HG02642 (cell line): ENCODE measurements around the gene EVC2.

Source experiments
- ATAC-seq: cut with Tn5 transposase; IDR thresholded peaks from one replicate; pipeline ENCODE4 v1.9.1; 2021; ENCODE audit warnings: mild to moderate bottlenecking; ENCODE audit not compliant: unreplicated experiment, poor library complexity

EVC2 gene, protein sequence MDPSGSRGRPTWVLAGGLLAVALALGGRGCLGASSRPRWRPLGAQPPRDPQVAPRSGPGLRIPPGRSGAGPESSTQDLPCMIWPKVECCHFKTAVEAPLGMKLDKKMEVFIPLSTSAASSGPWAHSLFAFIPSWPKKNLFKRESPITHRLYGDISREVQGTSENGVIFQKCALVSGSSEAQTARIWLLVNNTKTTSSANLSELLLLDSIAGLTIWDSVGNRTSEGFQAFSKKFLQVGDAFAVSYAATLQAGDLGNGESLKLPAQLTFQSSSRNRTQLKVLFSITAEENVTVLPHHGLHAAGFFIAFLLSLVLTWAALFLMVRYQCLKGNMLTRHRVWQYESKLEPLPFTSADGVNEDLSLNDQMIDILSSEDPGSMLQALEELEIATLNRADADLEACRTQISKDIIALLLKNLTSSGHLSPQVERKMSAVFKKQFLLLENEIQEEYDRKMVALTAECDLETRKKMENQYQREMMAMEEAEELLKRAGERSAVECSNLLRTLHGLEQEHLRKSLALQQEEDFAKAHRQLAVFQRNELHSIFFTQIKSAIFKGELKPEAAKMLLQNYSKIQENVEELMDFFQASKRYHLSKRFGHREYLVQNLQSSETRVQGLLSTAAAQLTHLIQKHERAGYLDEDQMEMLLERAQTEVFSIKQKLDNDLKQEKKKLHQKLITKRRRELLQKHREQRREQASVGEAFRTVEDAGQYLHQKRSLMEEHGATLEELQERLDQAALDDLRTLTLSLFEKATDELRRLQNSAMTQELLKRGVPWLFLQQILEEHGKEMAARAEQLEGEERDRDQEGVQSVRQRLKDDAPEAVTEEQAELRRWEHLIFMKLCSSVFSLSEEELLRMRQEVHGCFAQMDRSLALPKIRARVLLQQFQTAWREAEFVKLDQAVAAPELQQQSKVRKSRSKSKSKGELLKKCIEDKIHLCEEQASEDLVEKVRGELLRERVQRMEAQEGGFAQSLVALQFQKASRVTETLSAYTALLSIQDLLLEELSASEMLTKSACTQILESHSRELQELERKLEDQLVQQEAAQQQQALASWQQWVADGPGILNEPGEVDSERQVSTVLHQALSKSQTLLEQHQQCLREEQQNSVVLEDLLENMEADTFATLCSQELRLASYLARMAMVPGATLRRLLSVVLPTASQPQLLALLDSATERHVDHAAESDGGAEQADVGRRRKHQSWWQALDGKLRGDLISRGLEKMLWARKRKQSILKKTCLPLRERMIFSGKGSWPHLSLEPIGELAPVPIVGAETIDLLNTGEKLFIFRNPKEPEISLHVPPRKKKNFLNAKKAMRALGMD

DNA sequence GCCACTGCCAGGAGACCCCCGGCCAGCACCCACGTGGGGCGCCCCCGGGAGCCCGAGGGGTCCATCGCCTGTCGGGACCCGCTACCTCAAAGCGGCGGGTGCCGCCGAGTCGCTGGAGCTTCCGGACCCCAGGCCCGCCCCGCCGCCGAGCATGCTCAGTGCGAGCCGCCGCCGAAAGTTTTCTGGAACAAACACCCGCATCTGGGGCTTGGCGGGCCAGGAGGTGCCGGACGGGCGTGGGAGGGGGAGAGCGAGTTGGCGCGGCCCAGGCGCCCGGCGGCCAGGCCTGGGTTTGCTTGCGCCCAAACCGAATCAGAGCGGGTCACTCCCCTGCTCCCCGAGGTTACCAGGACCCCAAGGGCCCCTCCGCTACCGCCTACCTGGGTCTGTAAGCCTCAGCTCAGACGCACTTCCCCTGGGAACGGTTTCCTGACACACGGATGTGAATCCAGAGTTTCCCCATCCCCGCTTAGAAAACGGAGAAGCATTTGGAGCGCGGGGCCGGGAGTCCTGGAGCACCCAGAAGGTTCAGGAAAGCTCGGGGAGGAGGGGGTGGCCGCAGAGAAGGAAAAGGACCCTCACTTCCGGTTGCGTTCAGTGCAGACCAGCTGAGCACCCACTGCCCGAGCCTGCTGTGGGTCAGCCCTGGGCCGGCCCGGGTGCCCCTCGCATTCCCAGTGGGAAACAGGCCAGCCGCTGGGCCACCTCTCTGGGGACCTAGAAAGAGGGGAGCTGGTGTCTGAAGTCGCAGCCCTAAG lies at the start of gene EVC2:
TSS of gene EVC2 (minus strand) at position 111 of the 758 bp plus-strand sequence. CDS start at position 65, 46 bp downstream.
- peak; percentile 35 for ATAC-seq

DNA sequence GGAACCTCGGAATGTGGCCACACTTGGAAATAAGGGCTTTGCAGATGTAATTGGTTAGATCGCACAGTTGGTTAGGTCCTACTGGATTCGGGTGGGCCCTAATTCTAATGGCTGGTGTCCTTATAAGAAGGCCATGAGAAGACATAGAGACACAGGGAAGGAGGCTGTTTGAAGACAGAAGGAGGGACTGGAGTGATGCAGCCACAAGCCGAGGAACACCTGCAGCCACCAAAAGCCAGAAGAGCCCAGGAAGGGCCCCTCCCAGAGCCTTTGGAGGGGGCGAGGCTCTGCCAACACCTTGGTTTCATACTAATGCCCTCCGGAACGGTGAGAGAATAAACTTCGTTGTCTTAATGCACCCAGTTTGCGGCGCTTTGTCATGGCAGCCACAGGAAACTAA lies 49.6 kb upstream of the EVC2 start:
- ATAC-seq: no peak

DNA sequence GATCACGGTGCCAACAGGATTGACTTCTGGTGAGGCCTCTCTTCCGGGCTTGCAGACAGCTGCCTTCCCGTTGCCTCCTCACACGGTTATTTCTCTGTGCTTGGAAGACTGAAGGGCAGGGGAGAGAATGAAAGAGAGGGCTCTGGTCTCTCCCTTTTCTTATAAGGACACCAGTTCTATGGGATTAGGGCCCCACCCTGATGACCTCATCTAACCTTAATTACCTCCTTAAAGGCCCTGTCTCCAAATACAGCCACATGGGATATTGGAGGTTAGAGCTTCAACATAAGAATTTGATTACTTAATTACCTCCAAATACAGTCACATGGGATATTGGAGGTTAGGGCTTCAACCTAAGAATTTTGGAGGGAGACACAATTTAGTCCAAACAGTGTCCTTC lies 49.2 kb upstream of the EVC2 start:
- no peak for ATAC-seq

DNA sequence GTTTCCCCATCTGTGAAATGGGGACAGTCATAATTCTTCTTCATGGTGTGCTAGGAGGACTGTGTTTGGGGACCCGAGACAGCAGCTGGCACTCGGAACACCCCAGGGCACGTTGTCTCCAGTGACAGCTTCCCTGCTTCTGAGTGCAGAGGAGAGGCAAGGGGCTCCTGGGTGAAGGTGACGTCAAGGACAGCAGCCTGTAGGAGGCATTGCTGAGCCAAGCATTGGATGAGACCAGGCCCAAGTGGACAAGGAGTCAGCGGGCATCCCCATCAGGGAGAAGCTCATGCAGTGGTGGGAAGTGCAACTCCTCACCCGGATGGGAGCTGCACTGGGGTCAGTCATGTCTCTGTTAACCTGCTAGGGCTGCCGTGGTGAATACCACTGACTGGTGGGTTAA lies 48.7 kb upstream of the EVC2 start:
- no peak for ATAC-seq

DNA sequence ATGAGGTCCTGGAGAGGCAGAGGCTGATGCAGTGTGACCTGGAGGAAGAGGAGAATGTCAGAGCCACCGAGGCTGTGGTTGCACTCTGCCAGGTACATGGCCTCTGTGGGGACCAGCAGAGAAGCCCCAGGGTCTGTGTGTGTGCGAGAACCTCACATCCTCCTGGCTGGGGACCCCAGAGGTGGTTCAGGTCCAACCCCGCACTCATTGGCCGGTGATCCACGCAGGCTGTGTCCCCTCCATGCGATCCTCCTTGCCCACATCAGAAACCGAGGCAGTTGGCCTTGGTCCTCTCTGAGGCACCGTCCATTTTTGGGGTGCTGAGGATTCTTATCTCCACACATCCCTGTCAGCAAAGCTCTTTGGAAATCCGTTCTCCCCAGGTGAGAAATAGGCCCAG lies 47.9 kb upstream of the EVC2 start:
- ATAC-seq: no peak

DNA sequence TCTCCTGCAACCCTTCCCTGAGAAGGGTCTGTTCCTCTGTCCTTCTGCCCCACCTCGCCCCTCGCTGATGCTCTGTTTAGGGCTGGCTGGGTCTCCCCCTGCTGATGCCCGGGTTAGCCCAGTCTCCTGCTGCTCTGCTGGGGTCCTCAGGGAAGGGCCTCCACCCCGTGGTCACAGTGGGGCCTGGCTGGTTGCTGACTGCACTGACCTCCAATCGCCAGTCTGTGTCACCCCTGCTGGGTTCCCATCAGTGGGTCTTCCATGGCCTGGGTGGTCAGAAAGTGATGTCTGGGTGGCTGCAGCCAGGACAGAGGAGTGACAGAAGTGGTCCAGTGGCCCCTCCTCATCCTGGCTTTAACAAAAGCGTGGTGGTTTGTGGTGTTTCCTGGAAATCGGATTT lies 47.3 kb upstream of the EVC2 start:
- ATAC-seq: no peak

DNA sequence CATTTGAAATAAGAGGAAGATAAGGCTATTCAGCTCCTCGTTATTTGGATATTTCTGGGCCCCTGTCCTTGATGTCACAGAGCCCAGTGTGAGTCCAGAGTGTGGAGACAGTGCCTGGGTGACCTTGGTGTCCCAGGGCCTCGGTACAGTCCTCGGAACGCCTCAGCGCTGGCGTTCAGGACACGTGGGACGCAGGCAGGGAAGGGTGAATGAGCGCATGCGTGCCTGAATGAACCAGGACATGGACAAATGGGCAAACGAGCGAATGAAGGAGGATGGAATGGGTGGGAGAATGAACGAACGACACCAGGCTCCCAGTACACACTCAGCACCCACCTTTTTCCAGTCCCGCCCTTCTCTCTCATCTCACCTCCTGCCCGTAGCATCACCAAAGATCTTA lies 46.8 kb upstream of the EVC2 start:
- no peak for ATAC-seq

DNA sequence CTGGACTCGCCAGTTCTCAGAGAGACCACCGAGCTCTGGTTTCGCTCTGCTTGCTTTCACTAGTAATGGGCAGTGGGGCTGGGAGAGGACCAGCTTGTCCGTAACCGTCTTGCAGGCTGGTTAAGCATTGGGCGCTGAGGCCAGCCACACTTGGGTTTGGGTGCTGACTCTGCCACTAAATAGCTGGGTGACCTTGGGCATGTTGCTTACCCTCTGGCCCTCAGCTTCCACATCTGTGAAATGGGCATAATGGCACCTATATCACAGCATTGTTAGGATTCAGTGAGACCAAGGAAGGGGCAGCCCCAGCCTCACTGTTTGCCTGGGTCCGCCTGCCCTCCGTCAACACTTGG lies 46.1 kb upstream of the EVC2 start:
- ATAC-seq: no peak

DNA sequence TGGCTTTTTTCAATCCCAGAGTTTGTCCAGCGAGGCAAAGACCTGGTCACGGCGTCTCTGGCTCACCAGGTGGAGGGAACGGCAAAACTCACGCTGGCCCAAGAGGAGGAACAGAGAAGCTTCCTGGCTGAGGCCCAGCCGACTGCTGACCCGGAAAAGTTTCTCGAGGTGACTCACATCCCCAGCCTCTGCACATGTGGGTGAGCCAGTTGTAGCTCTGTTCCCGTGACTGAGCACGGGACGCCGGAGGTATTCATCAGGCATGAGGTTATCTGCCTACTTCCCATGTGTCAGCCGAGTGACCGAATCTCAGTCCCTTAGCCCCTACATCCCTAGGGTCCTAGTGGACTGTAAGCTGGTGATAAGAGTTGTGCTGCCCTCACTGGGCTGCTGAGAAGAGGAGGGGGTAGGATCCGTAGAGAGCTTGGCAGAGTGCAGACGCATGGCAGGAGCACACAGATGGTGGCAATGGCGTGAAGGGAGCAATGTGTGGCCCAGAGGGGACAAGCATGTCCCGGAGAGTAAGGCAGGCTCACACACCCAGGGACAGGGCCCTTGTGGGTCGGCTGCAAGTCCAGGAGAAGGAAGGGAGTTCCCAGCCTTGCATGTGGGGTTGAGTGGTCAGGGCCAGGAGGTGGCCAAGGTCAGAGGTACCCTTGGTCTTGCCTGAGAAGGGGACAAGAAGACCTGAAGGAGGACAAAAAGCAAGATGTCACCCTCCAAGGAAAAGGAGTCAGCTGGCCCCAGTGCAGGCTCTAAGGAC lies 45.6 kb upstream of the EVC2 start:
- ATAC-seq: no peak

DNA sequence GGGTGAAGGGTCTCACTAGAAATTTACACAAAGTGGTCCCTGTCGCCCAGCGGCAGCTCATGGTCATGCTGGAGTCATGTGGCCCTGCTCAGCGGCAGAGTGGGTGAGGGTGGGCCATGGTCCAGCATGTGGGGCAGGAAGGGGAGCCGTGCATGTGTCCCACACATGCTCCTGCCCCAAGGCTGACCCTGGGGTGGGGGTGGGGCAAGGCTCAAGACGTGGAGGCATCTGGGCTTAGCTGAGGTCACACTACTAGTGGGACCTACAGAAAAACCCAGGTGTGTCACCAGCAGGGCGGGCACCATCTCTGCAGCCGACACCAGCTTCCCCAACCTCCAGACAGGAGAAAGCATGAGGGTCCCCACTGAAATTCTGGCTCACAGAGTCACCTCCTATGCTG lies 45.0 kb upstream of the EVC2 start:
- no peak for ATAC-seq

DNA sequence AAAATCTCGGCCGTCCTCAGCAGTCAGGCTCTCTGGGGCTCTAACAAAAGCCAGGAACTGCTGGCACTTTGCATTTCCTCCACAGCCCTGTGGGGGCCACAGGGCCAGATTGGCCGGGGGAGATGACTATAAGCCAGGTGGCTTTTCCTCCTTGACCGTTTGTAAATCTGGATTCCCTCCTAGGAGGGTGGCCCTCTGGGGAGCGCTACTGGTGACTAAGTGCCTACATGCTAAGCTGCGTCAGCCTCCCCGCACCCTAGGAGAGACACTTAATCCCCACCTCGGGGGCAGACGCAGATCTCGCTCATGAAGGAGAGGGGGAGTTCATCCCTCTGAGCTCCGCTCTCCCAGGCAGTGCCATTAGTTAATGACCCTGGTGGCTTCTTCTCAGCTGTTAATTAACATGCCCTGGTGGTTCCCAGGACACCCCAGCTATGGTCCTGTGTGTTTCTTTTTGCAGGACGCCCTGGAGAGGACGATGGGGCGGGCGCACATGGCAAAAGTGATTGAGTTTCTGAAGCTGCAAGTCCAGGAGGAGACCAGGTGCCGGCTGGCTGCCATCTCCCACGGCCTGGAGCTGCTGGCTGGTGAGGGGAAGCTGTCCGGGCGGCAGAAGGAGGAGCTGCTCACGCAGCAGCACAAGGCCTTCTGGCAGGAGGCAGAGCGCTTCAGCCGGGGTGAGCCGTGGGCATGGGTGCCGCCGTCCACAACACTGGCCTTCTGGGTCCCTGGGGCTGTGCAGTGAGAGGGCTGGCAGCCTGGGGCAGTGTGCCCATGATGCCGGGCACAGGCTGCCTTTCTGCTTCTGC lies 44.2 kb upstream of the EVC2 start:
- ATAC-seq: no peak

DNA sequence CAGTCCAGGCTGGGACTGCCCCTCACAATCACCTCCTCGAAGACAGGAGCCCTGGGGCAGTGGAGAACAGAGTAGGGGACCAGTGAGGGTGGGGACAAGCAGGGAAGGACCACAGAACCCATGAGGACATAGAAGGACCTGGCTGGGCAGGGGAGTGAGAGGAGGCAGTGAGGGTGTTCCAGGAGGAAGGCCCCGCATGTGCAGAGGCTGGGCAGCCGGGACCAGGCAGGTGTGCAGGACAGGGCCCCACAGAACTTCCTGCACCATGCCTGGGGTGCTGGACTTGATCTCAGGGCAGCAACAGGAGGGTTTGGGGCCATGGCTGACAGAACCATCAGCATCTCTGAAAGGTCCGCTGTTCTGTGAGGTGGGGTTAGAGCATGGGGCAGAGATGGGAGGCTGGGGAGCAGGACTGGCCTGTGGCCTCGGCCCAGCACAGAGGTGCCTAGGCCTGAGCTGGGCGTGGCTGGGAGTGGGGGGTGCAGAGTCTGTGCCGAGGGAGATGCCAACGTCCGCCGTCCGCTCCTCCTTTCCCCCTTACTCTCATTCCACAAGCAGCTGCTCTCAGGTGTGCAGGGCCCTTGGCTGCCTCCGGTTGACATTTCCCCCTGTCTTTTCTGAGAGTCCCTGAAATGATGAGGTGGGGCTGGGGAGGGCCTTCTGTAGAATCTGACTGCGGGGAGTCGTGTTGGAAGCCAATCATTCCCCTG lies 43.5 kb upstream of the EVC2 start:
- no peak for ATAC-seq

DNA sequence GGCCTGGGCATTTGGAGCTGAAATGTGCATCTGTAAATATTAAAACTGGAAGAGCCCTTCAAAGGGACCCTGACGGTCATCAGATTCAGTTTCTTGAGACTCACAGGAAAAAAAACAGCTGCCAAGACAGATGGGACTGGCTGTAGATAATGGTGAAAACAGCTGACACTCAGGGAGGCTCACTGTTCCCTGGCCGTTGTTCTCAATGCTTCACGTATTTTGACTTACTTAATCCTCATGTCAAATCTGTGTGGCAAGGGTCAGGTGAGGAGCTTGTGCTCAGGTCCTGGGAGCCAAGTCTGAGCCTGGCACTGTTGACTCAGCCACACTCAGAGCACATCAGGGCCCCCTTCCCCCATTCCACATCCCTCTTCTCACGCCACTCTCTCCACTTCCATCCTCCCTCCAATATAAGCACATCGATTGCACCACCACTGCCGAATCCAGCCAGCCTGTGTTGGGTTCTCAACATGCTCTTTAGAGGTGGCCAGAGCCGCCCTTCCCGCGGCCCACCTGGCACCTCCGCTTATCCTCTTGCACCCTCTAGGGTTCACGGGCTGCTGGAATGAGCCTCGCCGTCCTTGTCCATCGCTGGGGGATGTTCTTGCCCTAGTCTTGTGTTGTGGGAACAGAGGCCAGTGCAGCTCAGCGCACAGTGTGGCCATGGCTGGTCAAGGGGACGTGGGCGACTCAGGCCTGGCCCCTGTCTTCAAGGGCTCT lies 42.7 kb upstream of the EVC2 start:
- ATAC-seq: no peak

DNA sequence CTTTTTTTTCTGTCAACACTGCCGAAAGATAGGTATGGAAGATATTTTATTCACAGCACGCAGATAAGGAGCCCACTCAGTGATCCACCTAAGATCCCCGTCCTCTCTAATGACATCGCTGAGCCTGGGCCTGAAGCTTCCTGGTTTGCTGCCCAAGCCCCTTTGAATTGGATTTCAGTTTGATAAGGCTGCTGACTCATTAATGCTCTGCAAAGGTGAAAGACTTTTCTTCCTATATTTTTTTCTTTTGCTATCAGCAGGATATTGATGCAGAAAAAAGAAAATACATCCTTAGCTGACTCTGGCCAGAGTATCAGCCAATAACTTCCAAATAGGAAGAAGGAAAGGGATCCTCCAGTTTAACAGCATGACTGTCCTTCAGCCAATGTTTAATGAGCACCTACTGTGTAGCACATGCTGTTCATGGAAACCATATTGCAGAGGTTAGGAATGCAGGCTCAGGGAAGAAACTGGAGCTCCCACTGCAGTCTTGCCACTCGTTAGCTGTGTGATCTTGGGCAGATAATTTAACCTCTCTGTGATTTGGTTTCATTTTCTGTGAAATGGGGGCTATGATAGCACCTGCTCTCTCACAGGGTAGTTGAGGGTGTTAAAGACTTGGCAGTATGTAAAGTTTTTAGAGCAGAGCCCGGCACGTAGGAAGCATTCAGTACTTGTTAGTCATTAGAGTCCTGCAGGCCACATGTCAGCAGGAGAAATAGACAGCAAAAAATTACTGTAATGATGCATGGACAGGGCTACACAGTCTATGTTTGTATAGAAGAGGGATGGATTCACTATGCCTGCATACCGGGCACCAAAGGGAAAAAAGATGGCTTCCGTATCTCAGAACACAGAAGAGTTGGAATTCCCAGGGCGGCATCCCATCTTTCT lies 41.9 kb upstream of the EVC2 start:
- ATAC-seq: no peak

DNA sequence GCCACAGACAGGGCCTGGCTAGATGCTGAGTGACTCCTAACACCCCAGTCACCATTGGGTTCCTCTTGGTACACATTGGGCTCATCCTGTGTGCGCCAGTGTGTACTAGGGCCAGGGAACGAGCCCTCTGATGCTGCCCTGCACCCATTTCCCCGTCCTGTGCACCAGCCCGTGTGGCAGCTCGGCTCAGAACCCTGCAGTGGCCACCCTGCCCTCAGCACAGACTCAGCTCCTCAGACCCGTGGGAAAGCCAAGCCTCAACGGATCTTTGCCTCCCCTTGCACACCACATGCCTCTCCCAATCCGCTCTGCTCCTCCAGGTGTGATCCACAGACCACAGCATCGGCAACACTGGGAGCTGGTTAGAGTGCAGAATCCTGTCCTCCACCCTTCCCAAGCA lies 41.2 kb upstream of the EVC2 start:
- ATAC-seq: no peak

DNA sequence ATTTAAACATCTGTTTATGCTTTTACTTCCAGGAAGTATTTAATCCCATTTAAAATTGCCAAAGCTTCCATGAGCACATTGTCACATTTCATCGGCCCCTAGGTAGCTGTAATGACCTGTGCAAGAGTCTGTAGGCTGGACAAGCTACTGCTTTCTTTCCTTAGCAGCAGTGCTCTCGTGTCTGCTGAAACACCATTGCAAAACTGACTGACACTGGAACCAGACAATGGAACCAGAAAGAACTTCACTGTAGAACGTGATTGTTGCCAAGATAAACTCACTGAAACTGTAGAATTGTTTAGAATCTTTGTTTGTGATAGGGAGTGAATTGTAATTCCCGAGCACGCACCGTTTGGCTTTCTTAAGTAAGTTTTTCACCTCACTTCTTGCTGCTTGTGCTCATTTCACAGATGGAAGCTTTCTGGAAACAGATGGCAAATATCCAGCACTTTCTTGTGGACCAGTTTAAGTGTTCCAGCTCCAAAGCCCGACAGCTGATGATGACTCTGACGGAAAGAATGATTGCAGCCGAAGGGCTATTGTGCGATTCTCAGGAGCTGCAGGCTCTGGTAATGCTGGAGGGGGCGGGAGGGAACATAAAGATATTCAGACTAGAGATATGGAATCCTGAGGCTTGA lies 39.5 kb upstream of the EVC2 start:
- ATAC-seq: no peak
